ENCODE results near the gene PROSER3.
A peak's percentile ranks its signal among the peaks of the same experiment; 100 is the strongest.
"Not testable (repeated sequence)": the region's sequence is repeated elsewhere in the genome, so short reads cannot be mapped to it uniquely, and the experiment has no call there.

Gene PROSER3

DNA sequence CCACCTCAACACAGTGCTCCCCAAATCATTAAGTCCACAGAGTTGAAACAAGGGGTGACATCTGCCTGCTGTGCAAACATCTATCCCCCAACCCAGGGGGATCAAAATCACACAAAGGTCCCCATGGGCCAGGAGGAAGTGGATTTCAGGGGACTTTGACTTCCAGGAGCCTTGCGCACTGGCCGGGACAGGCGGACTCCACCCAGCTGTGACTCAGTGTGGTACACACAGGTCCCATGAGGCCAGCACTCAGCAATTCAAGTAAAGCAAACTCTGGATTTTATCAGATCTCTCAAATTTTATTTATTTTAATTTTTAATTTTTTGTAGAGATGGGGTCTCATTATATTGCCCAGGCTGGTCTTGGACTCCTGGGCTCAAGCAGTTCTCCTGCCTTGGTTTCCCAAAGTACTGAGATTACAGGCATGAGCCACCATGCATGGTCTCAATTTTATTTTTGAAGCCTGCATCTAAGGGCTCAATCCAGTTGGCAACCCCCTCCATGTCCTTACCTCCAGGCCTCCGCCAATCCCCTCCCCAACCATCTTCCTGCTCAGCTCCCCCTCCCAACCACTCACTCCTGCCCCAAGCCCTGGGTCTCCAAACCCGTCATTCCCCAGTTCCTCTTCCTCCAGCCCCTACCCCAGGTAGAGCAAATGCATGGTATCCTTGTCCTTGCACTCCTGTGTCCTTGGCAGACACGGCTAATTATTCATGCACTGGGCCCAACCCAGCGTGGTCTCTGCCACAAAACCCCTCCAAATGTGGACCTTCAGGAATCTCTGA lies 35.6 kb downstream of the PROSER3 start:
- peak; percentile 79 for DNase-seq (ENCODE audit: low spot score)

DNA sequence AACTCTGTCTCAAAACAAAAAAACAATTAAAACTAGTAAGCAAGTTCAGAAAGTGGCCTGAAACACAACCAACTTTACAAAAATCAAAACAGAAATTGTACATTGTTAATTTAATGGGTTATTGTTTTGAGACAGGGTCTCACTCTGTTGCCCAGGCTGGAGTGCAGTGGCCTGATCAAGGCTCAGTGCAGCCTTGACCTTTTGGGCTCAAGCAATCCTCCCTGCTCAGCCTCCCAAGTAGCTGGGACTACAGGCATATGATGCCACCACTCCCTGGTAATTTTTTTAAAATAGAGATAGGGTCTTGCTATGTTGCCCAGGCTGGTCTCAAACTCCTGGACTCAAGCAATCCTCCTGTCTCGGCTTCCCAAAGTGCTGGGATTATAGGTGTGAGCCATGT lies 37.6 kb downstream of the PROSER3 start:
- not testable (repeated sequence) for DNase-seq (ENCODE audit: low spot score)

DNA sequence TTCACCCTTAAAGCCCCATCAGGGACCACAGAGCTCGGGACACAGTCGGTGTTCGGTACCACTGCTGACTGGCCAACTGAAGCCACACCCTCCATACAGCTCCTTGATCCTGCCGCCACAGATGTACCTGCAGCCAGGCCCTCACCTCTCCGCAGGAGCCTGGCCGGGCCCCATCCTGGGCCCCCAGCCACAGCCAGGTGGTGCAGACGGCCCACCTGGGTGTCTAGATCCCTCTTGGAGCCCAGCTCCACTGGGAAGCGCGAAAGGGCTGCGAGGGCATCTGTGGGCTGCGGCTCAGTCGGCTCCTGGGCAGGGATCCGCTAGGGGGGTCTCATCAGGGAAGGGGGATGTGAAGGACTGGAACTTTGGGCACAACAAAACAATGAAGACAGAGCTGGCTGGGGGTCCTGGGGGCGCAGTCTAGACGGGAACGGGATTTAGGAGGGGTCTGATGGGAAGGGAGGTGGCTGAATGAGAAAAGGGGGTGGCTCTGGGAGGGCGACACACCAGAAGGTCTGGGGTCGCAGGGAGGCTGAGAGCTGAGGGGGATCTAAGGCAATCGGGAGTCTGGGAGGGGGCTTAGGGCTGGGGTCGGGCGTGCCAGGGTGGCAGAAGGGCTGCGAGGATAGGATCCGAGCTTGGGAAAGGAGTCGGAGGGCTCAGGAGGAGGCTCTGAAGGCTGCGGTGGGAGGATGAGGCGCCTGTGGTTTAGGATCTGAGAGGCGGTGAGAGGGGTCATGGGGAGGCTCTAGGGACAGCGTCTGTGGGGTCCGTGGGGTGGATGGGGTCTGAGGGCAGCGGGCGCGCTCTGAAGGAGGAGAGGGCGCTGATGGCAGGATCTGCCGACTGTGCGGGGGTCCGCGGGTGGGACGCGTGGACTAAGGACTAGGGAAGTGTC lies 38.9 kb downstream of the PROSER3 start:
- no peak for DNase-seq (ENCODE audit: low spot score)

DNA sequence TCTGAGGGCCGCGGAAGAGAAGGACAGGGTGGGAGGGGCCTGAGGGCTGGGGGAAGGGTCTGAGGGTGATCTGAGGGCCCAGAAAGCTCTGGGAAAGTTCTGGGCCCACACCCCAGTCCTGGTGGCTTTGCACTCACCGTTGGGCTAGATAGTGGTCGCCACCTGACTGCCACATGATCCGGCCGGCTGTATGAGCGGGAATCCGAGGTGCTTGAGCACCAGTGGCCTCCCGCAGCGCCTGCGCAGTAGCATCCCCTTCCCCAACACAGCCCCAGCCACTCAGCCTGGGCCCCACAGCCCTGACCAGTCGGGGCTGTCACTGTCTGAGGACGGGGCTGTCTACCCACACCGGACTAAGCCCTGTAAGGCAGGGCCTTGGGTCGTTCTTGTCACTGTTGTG lies 39.7 kb downstream of the PROSER3 start:
- DNase-seq (ENCODE audit: low spot score): no peak

DNA sequence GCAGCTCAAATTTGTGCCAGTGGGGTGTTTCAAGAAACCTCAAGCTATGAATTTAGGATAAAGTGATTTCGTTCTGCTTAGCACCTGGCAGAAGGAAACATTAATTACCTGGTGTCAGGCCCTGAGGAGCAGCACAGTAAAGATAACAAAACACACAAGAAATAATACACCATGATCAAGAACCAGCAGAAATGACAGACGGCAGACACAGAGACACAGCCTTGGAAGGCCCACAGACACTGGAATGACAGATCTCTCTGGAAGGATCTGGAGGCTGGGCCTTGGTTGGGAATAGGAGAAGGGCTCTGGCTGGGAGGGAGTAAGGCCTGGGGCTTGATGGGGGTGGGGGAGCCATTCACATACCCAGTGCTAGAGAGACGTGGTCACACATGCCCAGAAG lies 43.9 kb downstream of the PROSER3 start:
- DNase-seq (ENCODE audit: low spot score): no peak

DNA sequence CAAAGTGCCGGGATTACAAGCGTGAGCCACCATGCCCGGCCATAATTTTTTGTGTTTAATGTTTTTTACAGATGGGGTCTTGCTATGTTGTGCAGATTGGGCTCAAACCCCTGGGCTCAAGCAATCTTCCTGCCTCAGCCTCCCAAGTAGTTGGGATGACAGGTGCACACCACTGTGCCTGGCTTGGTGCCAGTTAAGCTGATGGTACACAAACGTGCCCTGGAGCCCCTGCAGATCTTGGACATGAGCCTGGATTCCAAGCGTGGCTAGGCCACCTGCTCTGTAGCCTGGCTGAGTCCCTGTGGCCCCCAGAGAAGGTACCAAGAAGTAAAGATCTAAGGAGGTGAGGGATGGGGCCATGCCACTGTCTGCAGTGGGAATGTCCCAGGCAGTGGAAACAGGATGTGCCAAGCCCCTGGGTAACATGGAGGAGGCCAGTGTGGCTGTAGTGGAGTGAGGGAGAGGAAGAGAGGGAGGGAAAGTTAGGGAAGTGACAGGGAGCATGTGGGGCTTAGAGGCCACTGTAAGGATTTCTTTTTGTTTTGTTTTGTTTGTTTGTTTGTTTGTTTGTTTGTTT lies 47.6 kb downstream of the PROSER3 start:
- DNase-seq (ENCODE audit: low spot score): no peak

DNA sequence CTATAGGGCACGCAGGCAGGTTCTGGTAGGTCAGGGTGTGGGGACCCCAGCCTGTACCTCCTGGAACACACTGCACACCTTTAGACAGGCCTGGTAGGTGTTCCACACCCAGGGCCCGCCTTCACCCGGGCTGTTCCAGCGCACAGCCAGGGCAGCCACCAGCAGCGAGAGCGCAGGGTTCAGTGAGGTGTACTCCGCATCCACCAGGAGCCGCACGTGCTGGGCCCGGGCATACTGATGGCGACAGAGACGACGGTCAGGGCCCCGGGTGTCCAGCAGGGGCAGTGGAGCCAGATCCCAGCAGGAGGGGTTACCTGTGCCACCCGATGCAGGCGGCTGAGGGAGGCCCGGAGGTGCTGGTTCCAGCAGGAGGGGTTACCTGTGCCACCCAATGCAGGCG lies 48.6 kb downstream of the PROSER3 start:
- no peak for DNase-seq (ENCODE audit: low spot score)

DNA sequence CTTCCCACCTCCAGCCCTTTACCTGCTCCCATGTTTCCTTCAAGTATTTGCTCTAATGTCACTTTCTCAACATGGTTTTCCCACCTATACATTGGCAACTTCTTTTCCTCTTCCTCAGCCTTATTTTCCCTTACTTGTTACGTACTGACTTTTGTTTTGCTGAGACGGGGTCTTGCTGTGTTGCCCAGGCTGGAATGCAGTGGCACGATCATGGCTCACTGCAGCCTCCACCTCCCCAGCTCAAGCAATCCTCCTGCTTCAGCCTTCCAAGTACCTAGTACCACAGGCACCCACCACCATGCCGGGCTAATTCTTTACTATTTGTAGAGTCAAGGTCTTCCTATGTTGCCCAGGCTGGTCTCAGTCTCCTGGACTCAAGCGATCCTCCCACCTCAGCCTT lies 49.7 kb downstream of the PROSER3 start:
- no peak for DNase-seq (ENCODE audit: low spot score)

DNA sequence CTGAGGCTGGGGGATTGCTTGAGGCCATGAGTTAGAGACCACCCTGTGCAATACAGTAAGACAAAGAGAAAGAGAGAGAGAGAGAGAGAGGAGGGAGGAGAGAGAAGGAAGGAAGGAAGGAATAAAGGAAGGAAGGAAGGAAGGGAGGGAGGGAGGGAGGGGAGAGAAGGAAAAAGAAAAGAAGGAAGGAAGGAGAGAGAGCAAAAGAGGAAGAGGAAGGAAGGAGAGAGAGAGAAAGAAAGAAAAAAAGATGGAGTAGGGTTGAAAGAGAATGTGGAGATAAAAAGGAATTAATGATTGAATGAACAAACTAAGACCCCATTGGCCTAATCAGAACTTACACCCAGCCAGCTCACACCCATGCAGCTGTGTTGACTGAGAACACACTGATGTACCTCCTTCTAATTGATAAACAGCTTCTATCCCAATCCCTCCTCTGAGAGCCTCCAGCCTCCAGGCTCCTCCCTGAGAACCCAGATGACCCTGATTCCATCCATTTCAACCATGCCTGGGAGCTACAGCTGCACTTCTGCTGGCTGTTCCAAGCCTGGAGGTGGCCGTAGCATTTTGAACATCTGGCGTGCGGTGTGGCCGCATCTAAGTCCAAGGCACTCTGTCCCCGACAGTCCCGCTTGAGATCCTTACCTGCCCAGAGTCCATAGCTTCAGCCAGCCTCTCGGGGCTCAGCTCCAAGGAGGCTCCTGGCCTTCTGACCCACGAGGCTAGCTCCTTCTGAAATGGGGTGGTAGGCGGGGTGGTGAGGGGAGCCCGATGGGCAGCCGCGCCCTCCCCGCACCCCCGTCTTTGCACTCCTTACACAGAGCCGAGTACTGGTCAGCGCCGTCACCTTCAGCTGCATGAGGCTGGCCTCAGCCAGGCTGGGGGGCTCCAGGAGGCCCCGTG lies 53.6 kb downstream of the PROSER3 start:
- no peak for DNase-seq (ENCODE audit: low spot score)

DNA sequence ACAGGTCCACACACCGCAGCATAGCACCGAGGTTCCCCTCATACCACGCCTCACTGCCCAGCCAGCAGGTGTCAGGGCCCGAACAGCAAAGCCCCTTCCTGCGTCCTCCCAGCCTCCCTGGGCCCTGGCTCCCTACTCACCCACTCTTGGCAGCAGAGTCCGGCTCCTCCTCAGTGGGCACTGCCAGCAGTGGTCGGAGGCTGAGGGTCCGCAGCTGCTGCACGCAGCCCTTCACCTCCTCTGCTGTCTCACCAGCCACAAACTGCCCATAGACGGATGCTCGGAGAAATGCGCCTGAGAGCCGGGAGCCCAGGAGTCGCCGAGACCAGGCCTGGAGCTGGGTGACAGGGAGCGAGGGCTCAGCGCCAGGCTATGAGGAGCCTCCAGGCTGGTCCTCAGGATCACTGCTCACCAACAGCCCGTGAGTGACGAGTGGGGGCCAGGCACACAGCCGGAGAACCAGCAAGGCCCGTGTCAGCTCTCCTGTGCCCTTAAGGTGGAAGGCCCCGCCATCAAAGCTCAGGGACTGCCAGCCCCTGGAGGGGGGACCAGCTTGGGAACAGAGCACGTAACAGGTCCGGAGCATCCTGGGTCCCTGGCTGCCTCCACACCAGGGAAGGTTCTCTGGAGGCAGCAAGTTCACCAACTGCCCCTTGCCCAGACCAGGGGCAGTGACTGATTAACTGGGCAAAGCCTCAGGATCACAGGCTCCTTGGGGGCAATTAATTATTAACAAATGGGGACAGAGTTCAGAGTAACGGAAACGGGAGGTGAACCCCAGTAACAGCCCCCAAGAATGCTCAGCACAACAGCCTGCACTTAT lies 54.5 kb downstream of the PROSER3 start, which contains the start of gene PRODH2:
Gene PRODH2, minus strand, starts transcription at position 626 of the 823 bp plus-strand sequence. Its CDS starts 40 bp downstream, at position 586.
- DNase-seq (ENCODE audit: low spot score): no peak

DNA sequence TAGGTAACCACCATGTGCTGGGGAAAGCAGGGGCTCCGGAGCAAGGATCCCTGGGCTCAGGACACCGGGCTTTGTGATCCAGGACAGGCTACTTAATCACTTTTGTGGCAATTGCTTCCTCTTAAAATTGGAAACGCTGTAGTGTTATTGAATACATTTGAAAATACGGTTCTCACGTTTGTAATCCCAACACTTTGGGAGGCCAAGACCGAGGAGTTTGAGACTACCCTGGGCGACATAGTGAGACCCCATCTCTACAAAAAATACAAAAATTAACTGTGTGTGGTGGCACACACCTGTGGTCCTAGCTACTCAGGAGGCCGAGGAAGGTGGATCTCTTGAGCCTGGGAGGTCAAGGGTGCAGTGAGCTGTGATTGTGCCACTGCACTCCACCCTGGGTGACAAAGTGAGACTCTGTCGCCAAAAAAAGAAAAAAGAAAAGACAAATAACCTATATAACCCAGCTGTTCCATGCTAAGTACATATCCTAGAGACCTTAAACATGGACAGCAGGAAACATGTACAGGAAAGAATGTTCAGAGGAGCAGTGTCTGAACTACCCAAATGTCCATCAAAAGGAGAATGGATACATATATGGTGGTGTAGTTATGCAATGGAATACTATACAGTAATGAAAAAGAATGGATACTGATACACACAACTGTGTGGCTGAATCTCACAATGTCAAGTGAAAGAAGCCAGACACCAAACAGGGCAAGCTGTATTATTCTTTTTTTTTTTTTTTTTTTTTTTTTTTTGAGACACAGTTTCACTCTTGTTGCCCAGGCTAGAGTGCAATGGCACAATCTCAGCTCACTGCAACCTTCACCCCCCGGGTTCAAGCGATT lies 55.3 kb downstream of the PROSER3 start:
- DNase-seq (ENCODE audit: low spot score): no peak

DNA sequence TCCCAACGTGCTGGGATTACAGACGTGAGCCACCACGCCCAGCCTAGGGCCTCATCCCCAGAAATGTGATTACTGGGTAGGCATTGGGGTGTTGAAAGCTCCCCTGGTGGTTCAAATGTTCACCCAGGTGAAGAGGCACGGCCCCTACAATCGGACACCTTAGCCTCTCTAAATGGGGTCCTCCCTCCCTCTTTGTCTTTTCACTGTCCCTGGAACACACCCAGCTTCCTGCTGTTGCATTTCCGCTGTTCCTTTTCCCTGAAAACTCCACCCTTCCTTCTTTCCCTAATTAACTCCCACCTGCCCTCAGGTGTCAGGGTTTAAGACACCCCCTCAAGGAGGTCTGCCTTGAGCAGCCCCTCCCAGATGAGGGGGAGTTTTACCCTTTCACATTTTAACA lies 58.3 kb downstream of the PROSER3 start:
- no peak for DNase-seq (ENCODE audit: low spot score)

DNA sequence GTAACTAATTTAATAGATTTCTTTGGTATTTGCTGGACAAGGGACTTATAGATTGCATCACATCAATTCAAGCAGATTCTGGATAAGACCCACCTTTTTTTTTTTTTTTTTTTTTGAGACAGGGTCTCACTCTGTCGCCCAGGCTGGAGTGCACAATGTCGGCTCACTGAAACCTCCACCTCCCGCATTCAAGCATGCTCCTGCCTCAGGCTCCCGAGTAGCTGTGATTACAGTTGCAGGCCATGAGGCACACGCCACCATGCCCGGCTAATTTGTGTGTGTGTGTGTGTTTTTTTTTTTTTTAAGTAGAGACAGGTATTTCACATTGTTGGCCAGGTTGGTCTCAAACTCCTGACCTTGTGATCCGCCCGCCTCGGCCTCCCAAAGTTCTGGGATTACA lies 58.9 kb downstream of the PROSER3 start:
- no peak for DNase-seq (ENCODE audit: low spot score)

DNA sequence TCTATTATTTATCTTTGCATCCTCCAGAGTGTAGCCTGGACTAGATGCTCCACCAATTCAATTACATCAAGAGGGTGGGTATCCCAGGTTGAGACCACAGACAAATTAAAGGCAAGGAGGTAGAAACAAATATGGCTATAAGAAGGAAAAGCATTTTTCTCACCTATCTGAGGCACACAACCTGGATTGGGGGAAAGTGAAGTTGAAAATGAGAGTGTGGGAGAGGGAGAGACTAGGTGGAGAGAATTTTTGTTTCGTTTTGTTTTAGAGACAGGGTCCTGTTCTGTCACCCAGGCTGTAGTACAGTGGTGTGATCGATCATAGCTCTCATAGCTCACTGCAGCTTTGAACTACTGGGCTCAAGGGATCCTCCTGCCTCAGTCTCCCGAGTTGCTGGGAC lies 60.5 kb downstream of the PROSER3 start:
- no peak for DNase-seq (ENCODE audit: low spot score)
